Activated CD8-positive, alpha-beta T cell treated with anti-CD3 and anti-CD28 coated beads for 36 hours (primary cell): ENCODE measurements around the gene EN1. TPM values are rescaled to one million over a fixed set of nuclear protein-coding genes. Genes with fewer than 3 reads are reported as not detected.

Experiments used
- ATAC-seq: fragments of 200-7000 bp; cut with Tn5 transposase; one replicate; pipeline ENCODE4 v1.10.0; 2021; ENCODE audit warnings: mild to moderate bottlenecking, moderate library complexity
- CTCF ChIA-PET: fragments of 350-600 bp; sonication (Branson Sonifier 250); formaldehyde crosslinking; loops from one replicate; lab custom pipeline; 2021; ENCODE audit warnings: antibody characterized with exemption; lab: Charles Lee
- POLR2A ChIA-PET: fragments of 350-600 bp; sonication (Branson Sonifier 250); formaldehyde crosslinking; loops from one replicate; lab custom pipeline; 2021; ENCODE audit warnings: antibody characterized with exemption; lab: Charles Lee
- DNase-seq: peaks from one replicate; pipeline ENCODE4 v3.0.0-alpha.2; 2020
- H3K27ac Mint-ChIP-seq: one replicate; pipeline ENCODE4 v1.8.0; 2021; ENCODE audit warnings: mild to moderate bottlenecking, mixed read lengths
- H3K27me3 Mint-ChIP-seq: one replicate; pipeline ENCODE4 v1.8.0; 2021; ENCODE audit warnings: mixed read lengths
- H3K36me3 Mint-ChIP-seq: one replicate; pipeline ENCODE4 v1.8.0; 2021; ENCODE audit warnings: low read depth, mixed read lengths
- H3K4me1 Mint-ChIP-seq: one replicate; pipeline ENCODE4 v1.8.0; 2021; ENCODE audit warnings: low read depth, mixed read lengths
- H3K4me3 Mint-ChIP-seq: one replicate; pipeline ENCODE4 v1.8.0; 2021; ENCODE audit warnings: mild to moderate bottlenecking, moderate library complexity, mixed read lengths
- H3K9me3 Mint-ChIP-seq: one replicate; pipeline ENCODE4 v1.8.0; 2021; ENCODE audit warnings: mixed read lengths
- intact Hi-C: fragments of 100-400 bp; cut with micrococcal nuclease; formaldehyde crosslinking; loops from one replicate; pipeline ENCODE4 v1.10.0; 2022
- total RNA-seq, 2 experiments: library from RNA; stranded (reverse); gene quantifications; one replicate each; pipeline ENCODE4 v1.2.3, GENCODE V29; 2021
- TF ChIP-seq, protein P1 (sequence below): fragments of 200-600 bp; IDR thresholded peaks from one replicate; pipeline ENCODE4 v1.8.0; 2022; ENCODE audit warnings: antibody characterized with exemption, mild to moderate bottlenecking

EN1 gene
- total RNA-seq, 2 experiments from 2014 or later = not detected

DNA sequence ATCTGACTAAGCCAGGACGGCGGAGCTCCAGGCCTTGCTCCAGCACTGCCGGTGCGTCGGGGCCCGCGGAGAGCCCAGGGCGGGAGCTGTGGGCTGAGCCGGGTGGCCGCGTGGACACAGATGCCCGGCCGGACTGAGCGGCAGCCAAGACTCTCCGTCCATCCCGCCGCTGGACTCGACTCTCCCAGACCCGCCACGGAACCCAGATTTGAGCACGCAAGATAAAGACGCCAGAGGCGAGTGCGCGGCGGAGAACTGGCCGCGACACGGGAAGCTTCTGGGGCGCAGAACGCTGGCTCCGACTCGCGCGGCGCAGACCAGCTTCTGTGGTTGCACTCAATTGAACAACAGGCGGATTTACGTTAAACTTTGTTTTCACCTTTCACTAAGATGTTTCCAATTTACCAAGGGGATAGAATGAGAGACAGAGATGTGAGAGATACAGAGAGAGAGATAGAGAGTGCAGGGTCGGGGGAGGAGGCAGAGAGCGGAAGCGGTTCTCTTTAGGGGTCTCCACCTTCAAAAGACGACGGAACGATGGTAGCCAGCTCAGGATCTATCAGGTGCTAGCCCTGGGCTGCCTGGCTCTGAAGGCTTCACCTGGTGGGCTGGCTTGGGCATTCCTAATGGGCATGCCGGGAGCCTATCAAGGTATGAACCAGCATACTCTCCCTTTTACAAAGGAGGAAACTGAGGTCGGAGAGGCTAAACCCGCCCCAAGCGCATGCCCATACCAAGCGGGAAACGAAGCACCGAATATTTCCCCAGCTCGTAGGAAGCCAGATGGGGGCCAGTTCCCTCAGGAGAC lies 10.4 kb upstream of the EN1 start:
- ChIA-PET CTCF (interaction anchor here (0.7 to 2.0 kb wide), 6 partner anchors 8 to 635 kb away, joined by 3 to 8 read pairs (median 4); no protein-coding TSS in a partner anchor), POLR2A (interaction anchor here (1.3 kb wide), 1 partner anchor 636 kb away, joined by 3 read pairs; no protein-coding TSS in a partner anchor)
- intact Hi-C loops = loop anchor here (5.0 kb wide), 3 partner anchors 321 to 811 kb away; no protein-coding TSS in a partner anchor

DNA sequence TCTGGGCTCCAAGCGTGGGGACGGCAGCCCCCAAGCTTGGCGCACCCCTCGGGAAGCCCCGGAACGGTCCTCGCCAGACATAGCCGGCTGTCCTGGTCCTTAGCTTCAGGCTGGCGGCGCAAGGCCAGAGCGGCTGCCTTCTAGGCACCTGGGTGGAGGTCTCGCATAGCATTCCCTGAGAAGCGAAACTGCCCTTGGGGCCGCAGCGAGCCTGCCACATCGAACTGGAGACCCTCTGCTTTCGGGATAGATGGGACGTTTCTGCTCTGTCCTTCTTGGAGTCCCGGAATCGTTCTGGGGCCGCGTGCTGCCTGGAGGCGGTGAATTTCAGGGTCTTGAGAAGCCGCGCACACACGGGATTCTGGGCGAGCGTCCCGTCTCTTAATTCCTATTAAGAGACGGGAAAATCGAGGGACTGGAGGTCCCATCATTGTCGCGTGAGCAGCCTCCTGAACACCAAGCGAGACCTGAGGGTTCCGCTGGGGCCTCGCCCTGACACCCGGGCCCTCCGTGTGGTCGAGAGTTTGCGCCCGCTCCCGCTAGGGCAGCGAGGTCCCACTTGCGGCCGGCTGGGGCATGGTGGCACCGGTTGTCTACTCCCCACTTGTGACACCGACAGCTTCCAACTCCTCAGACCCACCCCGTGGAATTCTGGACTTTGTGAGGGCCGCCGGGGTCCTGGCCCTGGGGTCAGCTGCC lies 9.7 kb upstream of the EN1 start:
- peaks cover 23% of the 10 kb centered on the region for H3K4me1 Mint-ChIP-seq
- DNase-seq (no peak), ATAC-seq (no peak)
- ChIA-PET CTCF (interaction anchor here (1.3 to 3.5 kb wide), 3 partner anchors 13 to 635 kb away, joined by 3 to 44 read pairs (median 8); no protein-coding TSS in a partner anchor), POLR2A (interaction anchor here (1.3 kb wide), 1 partner anchor 636 kb away, joined by 3 read pairs; no protein-coding TSS in a partner anchor)
- H3K27me3 Mint-ChIP-seq = peaks cover 72% of the 10 kb centered on the region
- intact Hi-C loops = loop anchor here (5.0 kb wide), 3 partner anchors 320 to 810 kb away; no protein-coding TSS in a partner anchor
- H3K9me3 Mint-ChIP-seq = no peaks in the 10 kb centered on the region
- TF ChIP-seq, protein P1, sequence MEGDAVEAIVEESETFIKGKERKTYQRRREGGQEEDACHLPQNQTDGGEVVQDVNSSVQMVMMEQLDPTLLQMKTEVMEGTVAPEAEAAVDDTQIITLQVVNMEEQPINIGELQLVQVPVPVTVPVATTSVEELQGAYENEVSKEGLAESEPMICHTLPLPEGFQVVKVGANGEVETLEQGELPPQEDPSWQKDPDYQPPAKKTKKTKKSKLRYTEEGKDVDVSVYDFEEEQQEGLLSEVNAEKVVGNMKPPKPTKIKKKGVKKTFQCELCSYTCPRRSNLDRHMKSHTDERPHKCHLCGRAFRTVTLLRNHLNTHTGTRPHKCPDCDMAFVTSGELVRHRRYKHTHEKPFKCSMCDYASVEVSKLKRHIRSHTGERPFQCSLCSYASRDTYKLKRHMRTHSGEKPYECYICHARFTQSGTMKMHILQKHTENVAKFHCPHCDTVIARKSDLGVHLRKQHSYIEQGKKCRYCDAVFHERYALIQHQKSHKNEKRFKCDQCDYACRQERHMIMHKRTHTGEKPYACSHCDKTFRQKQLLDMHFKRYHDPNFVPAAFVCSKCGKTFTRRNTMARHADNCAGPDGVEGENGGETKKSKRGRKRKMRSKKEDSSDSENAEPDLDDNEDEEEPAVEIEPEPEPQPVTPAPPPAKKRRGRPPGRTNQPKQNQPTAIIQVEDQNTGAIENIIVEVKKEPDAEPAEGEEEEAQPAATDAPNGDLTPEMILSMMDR = no peak
- no peak overlapping the region for H3K27ac Mint-ChIP-seq
- H3K4me3 Mint-ChIP-seq = no peak overlapping the region
- no peaks in the 10 kb centered on the region for H3K36me3 Mint-ChIP-seq

More for the DNA sequence above, 10.4 kb upstream of the EN1 start:
- Mint-ChIP-seq H3K27ac (no peak overlapping the region), H3K4me1 (peaks cover 23% of the 10 kb centered on the region), H3K9me3 (no peaks in the 10 kb centered on the region), H3K27me3 (peaks cover 71% of the 10 kb centered on the region), H3K36me3 (no peaks in the 10 kb centered on the region), H3K4me3 (no peak overlapping the region)
- TF ChIP-seq, protein P1 = no peak
- DNase-seq = no peak
- no peak for ATAC-seq

- Mint-ChIP-seq H3K4me3 (peak overlapping the region; percentile 48), H3K36me3 (no peaks in the 10 kb centered on the region), H3K4me1 (peaks cover 23% of the 10 kb centered on the region), H3K27ac (no peak overlapping the region), H3K27me3 (peaks cover 75% of the 10 kb centered on the region), H3K9me3 (no peaks in the 10 kb centered on the region)
- POLR2A ChIA-PET = no interaction called here
- intact Hi-C loops = loop anchor here (5.0 kb wide), 3 partner anchors 319 to 809 kb away; no protein-coding TSS in a partner anchor
- CTCF ChIA-PET = interaction anchor here (1.2 to 3.5 kb wide), 11 partner anchors 8 to 633 kb away, joined by 3 to 44 read pairs (median 6); partner anchors contain the start of gene EN1
- DNase-seq (no peak), ATAC-seq (no peak)
- TF ChIP-seq, protein P1 = no peak
These were observed 9.0 kb upstream of the EN1 start for GRCh38 chr2:118856330-118856977.

- ChIA-PET CTCF (interaction anchor here (0.6 to 3.5 kb wide), 50 partner anchors 8 to 823 kb away, joined by 3 to 50 read pairs (median 4); partner anchors contain the start of genes EN1 and MARCO), POLR2A (no interaction called here)
- Mint-ChIP-seq H3K9me3 (no peaks in the 10 kb centered on the region), H3K27me3 (peaks cover 75% of the 10 kb centered on the region), H3K36me3 (no peaks in the 10 kb centered on the region), H3K4me1 (peaks cover 23% of the 10 kb centered on the region), H3K4me3 (peak overlapping the region; percentile 48), H3K27ac (no peak overlapping the region)
- TF ChIP-seq, protein P1 = peak; percentile 96
- intact Hi-C loops = loop anchor here (5.0 kb wide), 3 partner anchors 318 to 808 kb away; no protein-coding TSS in a partner anchor
- ATAC-seq (peak; percentile 95), DNase-seq (peak; percentile 86)
These were observed 8.2 kb upstream of the EN1 start for GRCh38 chr2:118855451-118856279.
